Right lobe of liver (tissue), 6 donors: ENCODE measurements around the gene MORC4. TPM values are rescaled to one million over a fixed set of nuclear protein-coding genes. Genes with fewer than 3 reads are reported as not detected.

Source experiments
- ATAC-seq, 4 donors: fragments of 200-7000 bp; cut with Tn5 transposase; one replicate each; pipeline ENCODE4 v1.9.1; 2020; ENCODE audit warnings: mild to moderate bottlenecking in 4 of 4, moderate library complexity in 4 of 4
- DNase-seq, 3 donors: peaks; one replicate each; pipeline ENCODE4 v3.0.0-alpha.2; 2020
- H3K27ac ChIP-seq, 3 donors: fragments of 200-600 bp; one replicate each; pipeline ENCODE4 v1.8.0; 2022
- H3K27me3 ChIP-seq, 2 donors: fragments of 200-600 bp; one replicate each; pipeline ENCODE4 v1.8.0; 2022
- H3K36me3 ChIP-seq, 4 donors: fragments of 200-600 bp; sonication (generic) in 1 of 4; one replicate each; pipeline versions ENCODE4 v1.5.1 to v1.8.0; 2017 to 2022; ENCODE audit warnings: control low read depth in 1 of 4
- H3K4me1 ChIP-seq, 4 donors: fragments of 200-600 bp; sonication (generic) in 1 of 4; one replicate each; pipeline versions ENCODE4 v1.5.1 to v1.8.0; 2017 to 2022; ENCODE audit warnings: control low read depth in 1 of 4
- H3K4me3 ChIP-seq, 3 donors: fragments of 200-600 bp; one replicate each; pipeline ENCODE4 v1.8.0; 2022
- H3K9me3 ChIP-seq, 4 donors: fragments of 200-600 bp; sonication (generic) in 1 of 4; one replicate each; pipeline versions ENCODE4 v1.5.1 to v1.8.0; 2017 to 2022; ENCODE audit warnings: control low read depth in 1 of 4
- CTCF ChIP-seq, 4 donors: fragments of 200-600 bp in 3 of 4; fragments of 450-650 bp in 1 of 4; IDR thresholded peaks; one replicate each; pipeline versions ENCODE4 v1.5.1 to v1.8.0; 2016 to 2022; ENCODE audit warnings: antibody characterized with exemption in 4 of 4, mild to moderate bottlenecking in 2 of 4
- POLR2A ChIP-seq: fragments of 450-650 bp; IDR thresholded peaks from one replicate; pipeline ENCODE4 v1.6.1; 2017; ENCODE audit warnings: antibody characterized with exemption, mild to moderate bottlenecking
- WGBS: methylation state at CpG from one replicate; pipeline ENCODE4 v1.1.6; 2018; ENCODE audit warnings: low coverage, low lambda C conversion rate; ENCODE audit not compliant: insufficient coverage; ENCODE audit errors: missing lambda C conversion rate; 5-methylcytosine and 5-hydroxymethylcytosine counted together
- intact Hi-C, 2 donors: fragments of 100-400 bp; cut with DNase I; formaldehyde crosslinking; loops; one replicate each; pipeline versions ENCODE4 v1.11.2 to v1.14.1; 2022
- total RNA-seq, 6 experiments: library from RNA; depleted of rRNA in 2 of 6; stranded (reverse); fragments of >200 nt in 2 of 6; fragmentation: NEBNext Ultra II Directional in 3 of 6; extraction: Animal tissue kit (Norgen Biotek cat#: 25700) in 3 of 6; gene quantifications; one replicate each; pipeline versions ENCODE4 v1.1.0 to v1.2.4, GENCODE V29; 2016 to 2023
- donor health status: DM: no; HTN: yes; CAD: no.
- donor health status: DM: no; HTN: no; CAD: no.
- donor health status: DM: no; HTN: no; CAD: no.
- donor health status: DM: no; HTN: yes; CAD: no.
- donor health status: DM: no; HTN: yes; CAD: no.

The MORC4 gene
- total RNA-seq, 6 experiments from 2014 or later = 8.9 to 26.9 (median 19.4) TPM

GRCh38 chrX:106995678-106996077, 4.3 kb downstream of the MORC4 start:
- Histone ChIP-seq H3K9me3 (no peaks in the 10 kb centered on the region), H3K4me1 (no peaks in the 10 kb centered on the region), H3K4me3 (no peak overlapping the region), H3K36me3 (no peaks in the 10 kb centered on the region), H3K27ac (no peak overlapping the region), H3K27me3 (peaks cover 0 to 3% of the 10 kb centered on the region in 2 donors)
- no peak for TF ChIP-seq POLR2A
- TF ChIP-seq CTCF (IDR thresholded peaks at IDR 0.05) = no peak
- ATAC-seq (no peak), DNase-seq (no peak)
- intact Hi-C loops = no loop called here
- 69% methylated on average over 2 of the region's 2 CpGs for WGBS

- Histone ChIP-seq H3K4me1 (no peaks in the 10 kb centered on the region), H3K36me3 (no peaks in the 10 kb centered on the region), H3K27me3 (no peaks in the 10 kb centered on the region), H3K4me3 (no peak overlapping the region), H3K9me3 (no peaks in the 10 kb centered on the region), H3K27ac (no peak overlapping the region)
- DNase-seq (no peak), ATAC-seq (no peak)
- 46% methylated on average over 2 of the region's 2 CpGs for WGBS
- intact Hi-C loops = no loop called here
- TF ChIP-seq POLR2A (no peak), CTCF (IDR thresholded peaks at IDR 0.05) (no peak)
Observed at GRCh38 chrX:106987488-106987887, 12.5 kb downstream of the MORC4 start.

- TF ChIP-seq CTCF (IDR thresholded peaks at IDR 0.05) = no peak
- TF ChIP-seq POLR2A = no peak
- H3K36me3 ChIP-seq = no peaks in the 10 kb centered on the region
- H3K27me3 ChIP-seq = no peaks in the 10 kb centered on the region
- peak; percentile 47 to 68 (median 62) for ATAC-seq
- intact Hi-C loops = no loop called here
- no peaks in the 10 kb centered on the region for H3K9me3 ChIP-seq
- H3K4me3 ChIP-seq = no peak overlapping the region
- 55% methylated on average over 6 of the region's 6 CpGs for WGBS
- H3K27ac ChIP-seq = peak overlapping the region in 1 of 3 donors; percentile 29
- no peaks in the 10 kb centered on the region for H3K4me1 ChIP-seq
- no peak for DNase-seq
Observed at GRCh38 chrX:106980952-106981626, 18.9 kb downstream of the MORC4 start.

- H3K36me3 ChIP-seq = no peaks in the 10 kb centered on the region
- no peaks in the 10 kb centered on the region for H3K27me3 ChIP-seq
- H3K27ac ChIP-seq = no peak overlapping the region
- no peak for DNase-seq
- no peak overlapping the region for H3K4me3 ChIP-seq
- intact Hi-C loops = no loop called here
- H3K4me1 ChIP-seq = no peaks in the 10 kb centered on the region
- WGBS = 73% methylated on average over 3 of the region's 3 CpGs
- TF ChIP-seq CTCF (IDR thresholded peaks at IDR 0.05) = no peak
- TF ChIP-seq POLR2A = no peak
- no peak for ATAC-seq
- H3K9me3 ChIP-seq = no peaks in the 10 kb centered on the region
Observed at GRCh38 chrX:106976416-106976815, 23.6 kb downstream of the MORC4 start.
